Right lobe of liver (tissue), 6 donors: Measurements from ENCODE around the gene RMC1. TPM values are rescaled to one million over a fixed set of nuclear protein-coding genes. Genes with fewer than 3 reads are reported as not detected.

Experiments
- ATAC-seq, 4 donors: fragments of 200-7000 bp; cut with Tn5 transposase; one replicate each; pipeline ENCODE4 v1.9.1; 2020; ENCODE audit warnings: mild to moderate bottlenecking in 4 of 4, moderate library complexity in 4 of 4
- DNase-seq, 3 donors: peaks; one replicate each; pipeline ENCODE4 v3.0.0-alpha.2; 2020
- H3K27ac ChIP-seq, 3 donors: fragments of 200-600 bp; one replicate each; pipeline ENCODE4 v1.8.0; 2022
- H3K27me3 ChIP-seq, 2 donors: fragments of 200-600 bp; one replicate each; pipeline ENCODE4 v1.8.0; 2022
- H3K36me3 ChIP-seq, 4 donors: fragments of 200-600 bp; sonication (generic) in 1 of 4; one replicate each; pipeline versions ENCODE4 v1.5.1 to v1.8.0; 2017 to 2022; ENCODE audit warnings: control low read depth in 1 of 4
- H3K4me1 ChIP-seq, 4 donors: fragments of 200-600 bp; sonication (generic) in 1 of 4; one replicate each; pipeline versions ENCODE4 v1.5.1 to v1.8.0; 2017 to 2022; ENCODE audit warnings: control low read depth in 1 of 4
- H3K4me3 ChIP-seq, 3 donors: fragments of 200-600 bp; one replicate each; pipeline ENCODE4 v1.8.0; 2022
- H3K9me3 ChIP-seq, 4 donors: fragments of 200-600 bp; sonication (generic) in 1 of 4; one replicate each; pipeline versions ENCODE4 v1.5.1 to v1.8.0; 2017 to 2022; ENCODE audit warnings: control low read depth in 1 of 4
- POLR2A ChIP-seq: fragments of 450-650 bp; IDR thresholded peaks from one replicate; pipeline ENCODE4 v1.6.1; 2017; ENCODE audit warnings: antibody characterized with exemption, mild to moderate bottlenecking
- WGBS: methylation state at CpG from one replicate; pipeline ENCODE4 v1.1.6; 2018; ENCODE audit warnings: low coverage, low lambda C conversion rate; ENCODE audit not compliant: insufficient coverage; ENCODE audit errors: missing lambda C conversion rate; 5-methylcytosine and 5-hydroxymethylcytosine counted together
- intact Hi-C, 2 donors: fragments of 100-400 bp; cut with DNase I; formaldehyde crosslinking; loops; one replicate each; pipeline versions ENCODE4 v1.11.2 to v1.14.1; 2022
- total RNA-seq, 6 experiments: library from RNA; depleted of rRNA in 2 of 6; stranded (reverse); fragments of >200 nt in 2 of 6; fragmentation: NEBNext Ultra II Directional in 3 of 6; extraction: Animal tissue kit (Norgen Biotek cat#: 25700) in 3 of 6; gene quantifications; one replicate each; pipeline versions ENCODE4 v1.1.0 to v1.2.4, GENCODE V29; 2016 to 2023
- TF ChIP-seq, protein P1 (sequence below), 4 donors: fragments of 200-600 bp in 3 of 4; fragments of 450-650 bp in 1 of 4; IDR thresholded peaks; one replicate each; pipeline versions ENCODE4 v1.5.1 to v1.8.0; 2016 to 2022; ENCODE audit warnings: antibody characterized with exemption in 4 of 4, mild to moderate bottlenecking in 2 of 4
- donor health status: DM: no; HTN: yes; CAD: no.
- donor health status: DM: no; HTN: no; CAD: no.
- donor health status: DM: no; HTN: no; CAD: no.
- donor health status: DM: no; HTN: yes; CAD: no.
- donor health status: DM: no; HTN: yes; CAD: no.

RMC1 gene
- total RNA-seq, 6 experiments from 2014 or later = 16.8 to 24.5 (median 21.9) TPM

DNA sequence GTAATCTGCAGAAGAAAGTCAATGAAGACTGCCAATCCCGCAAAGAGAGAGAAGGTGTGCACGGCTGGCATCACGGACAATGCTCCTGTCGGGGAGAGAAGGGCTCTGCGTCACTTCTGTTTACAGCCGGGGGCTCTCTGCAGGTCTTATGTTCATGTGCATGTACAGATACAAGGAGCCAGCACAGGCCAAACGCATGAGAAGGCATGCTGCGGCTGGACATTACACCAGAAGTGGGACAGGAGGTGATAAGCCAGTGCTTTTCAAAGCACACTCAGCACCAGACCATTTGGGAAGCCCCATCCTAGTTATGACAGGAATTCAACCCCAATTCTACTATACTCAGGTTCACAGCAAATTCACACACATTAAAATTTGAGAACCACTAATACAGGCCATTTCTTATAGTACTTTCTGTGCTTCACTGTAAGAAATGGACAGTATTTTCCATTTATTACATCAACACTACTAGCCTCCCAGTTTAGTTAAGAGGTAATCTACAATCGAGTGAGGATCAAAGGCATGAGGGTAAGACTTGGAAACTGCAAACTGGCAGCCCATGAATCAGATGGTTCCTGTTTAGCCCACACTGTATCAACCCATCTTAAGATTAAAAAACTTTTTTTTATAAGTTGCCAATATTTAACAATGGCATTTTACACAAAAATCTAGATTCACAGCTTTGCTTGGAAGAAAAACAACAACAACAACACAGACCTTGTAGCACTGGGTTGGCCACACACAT, 38.2 kb downstream of the RMC1 start:
- no peak overlapping the region for H3K27ac ChIP-seq

DNA sequence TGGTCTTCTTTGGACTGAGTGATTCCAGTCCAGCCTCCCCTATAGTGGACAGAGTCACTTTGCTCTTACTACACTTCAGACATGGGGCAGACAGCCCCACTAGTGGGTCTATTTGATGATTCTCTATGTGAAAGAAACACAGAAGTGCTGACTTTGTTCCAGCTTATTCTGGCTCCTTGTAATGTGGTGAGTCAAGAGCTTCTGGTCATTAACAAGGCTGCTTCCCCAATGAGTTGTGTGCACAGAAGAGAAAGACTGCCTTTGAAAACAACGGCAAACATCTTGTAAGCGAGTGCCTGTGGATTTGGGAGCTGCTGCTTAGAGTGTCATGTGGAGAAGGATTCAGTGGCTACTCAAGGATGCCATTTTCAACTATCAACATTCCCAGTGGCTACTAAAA, 39.1 kb downstream of the RMC1 start:
- Histone ChIP-seq H3K4me3 (no peak overlapping the region), H3K27ac (no peak overlapping the region), H3K4me1 (peaks cover 0 to 30% (median 3%) of the 10 kb centered on the region in 4 donors), H3K9me3 (no peaks in the 10 kb centered on the region), H3K36me3 (peaks cover 0 to 71% (median 16%) of the 10 kb centered on the region in 4 donors), H3K27me3 (no peaks in the 10 kb centered on the region)
- 80% methylated on average over 1 of the region's 2 CpGs for WGBS
- ATAC-seq = no peak
- TF ChIP-seq, protein P1, sequence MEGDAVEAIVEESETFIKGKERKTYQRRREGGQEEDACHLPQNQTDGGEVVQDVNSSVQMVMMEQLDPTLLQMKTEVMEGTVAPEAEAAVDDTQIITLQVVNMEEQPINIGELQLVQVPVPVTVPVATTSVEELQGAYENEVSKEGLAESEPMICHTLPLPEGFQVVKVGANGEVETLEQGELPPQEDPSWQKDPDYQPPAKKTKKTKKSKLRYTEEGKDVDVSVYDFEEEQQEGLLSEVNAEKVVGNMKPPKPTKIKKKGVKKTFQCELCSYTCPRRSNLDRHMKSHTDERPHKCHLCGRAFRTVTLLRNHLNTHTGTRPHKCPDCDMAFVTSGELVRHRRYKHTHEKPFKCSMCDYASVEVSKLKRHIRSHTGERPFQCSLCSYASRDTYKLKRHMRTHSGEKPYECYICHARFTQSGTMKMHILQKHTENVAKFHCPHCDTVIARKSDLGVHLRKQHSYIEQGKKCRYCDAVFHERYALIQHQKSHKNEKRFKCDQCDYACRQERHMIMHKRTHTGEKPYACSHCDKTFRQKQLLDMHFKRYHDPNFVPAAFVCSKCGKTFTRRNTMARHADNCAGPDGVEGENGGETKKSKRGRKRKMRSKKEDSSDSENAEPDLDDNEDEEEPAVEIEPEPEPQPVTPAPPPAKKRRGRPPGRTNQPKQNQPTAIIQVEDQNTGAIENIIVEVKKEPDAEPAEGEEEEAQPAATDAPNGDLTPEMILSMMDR (IDR thresholded peaks at IDR 0.05) = no peak
- TF ChIP-seq POLR2A = no peak
- DNase-seq = no peak
- intact Hi-C loops = no loop called here

More for the DNA sequence above, 38.2 kb downstream of the RMC1 start:
- Histone ChIP-seq H3K4me1 (peaks cover 0 to 37% (median 3%) of the 10 kb centered on the region in 4 donors), H3K27me3 (no peaks in the 10 kb centered on the region), H3K9me3 (no peaks in the 10 kb centered on the region), H3K36me3 (peaks cover 1 to 70% (median 15%) of the 10 kb centered on the region in 4 donors), H3K4me3 (no peak overlapping the region)
- TF ChIP-seq POLR2A = no peak
- TF ChIP-seq, protein P1 (IDR thresholded peaks at IDR 0.05) = no peak
- intact Hi-C loops = no loop called here
- DNase-seq = no peak
- 76% methylated on average over 4 of the region's 9 CpGs for WGBS
- no peak for ATAC-seq

DNA sequence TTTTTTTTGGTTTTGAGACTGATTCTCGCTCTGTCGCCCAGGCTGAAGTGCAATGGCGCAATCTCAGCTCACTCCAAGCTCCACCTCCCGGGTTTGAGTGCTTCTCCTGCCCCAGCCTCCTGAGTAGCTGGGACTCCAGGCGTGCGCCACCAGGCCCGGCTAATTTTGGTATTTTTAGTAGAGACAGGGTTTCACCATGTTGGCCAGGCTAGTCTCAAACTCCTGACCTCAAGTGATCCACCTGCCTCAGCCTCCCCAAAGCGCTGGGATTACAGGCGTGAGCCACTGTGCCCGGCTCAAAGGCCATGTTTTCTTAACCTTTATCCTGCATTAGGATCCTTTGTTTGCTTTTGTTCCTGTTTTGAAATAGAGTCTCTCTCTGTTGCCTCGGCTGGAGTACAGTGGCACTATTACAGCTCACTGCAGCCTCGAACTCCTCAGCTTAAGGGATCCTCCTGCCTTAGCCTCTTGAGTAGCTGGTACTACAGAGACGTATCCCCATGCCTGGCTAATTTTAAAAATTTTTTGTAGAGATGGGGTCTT, 42.0 kb downstream of the RMC1 start:
- 49% methylated on average over 13 of the region's 13 CpGs for WGBS
- DNase-seq (peak in 2 of 3 donors; percentile 58 to 70), ATAC-seq (peak; percentile 83 to 95 (median 92))
- intact Hi-C loops = no loop called here
- Histone ChIP-seq H3K9me3 (no peaks in the 10 kb centered on the region), H3K27me3 (no peaks in the 10 kb centered on the region), H3K4me1 (peaks cover 0 to 15% (median 3%) of the 10 kb centered on the region in 4 donors), H3K27ac (peak overlapping the region in 2 of 3 donors; percentile 48 to 85), H3K4me3 (no peak overlapping the region), H3K36me3 (peaks cover 0 to 60% (median 6%) of the 10 kb centered on the region in 4 donors)
- no peak for TF ChIP-seq POLR2A
- TF ChIP-seq, protein P1 (IDR thresholded peaks at IDR 0.05) = no peak

DNA sequence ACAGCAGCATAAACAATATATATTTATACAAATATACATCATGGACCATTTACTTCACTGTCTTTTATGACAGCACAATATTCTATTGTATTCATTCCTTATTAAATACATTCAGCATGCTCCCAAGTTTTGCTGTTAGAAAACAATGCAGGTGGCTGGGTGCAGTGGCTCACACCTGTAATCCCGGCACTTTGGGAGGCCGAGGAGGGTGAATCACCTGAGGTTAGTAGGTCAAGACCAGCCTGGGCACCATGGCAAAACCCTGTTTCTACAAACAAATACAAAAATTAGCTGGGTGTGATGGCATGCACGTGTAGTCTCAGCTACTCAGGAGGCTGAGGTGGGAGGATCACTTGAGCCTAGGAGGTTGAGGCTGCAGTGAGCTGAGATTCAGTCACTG, 44.0 kb downstream of the RMC1 start:
- H3K4me3 ChIP-seq = no peak overlapping the region
- H3K4me1 ChIP-seq = peaks cover 0 to 15% (median 3%) of the 10 kb centered on the region in 4 donors
- H3K9me3 ChIP-seq = no peaks in the 10 kb centered on the region
- TF ChIP-seq POLR2A = no peak
- TF ChIP-seq, protein P1 (IDR thresholded peaks at IDR 0.05) = no peak
- ATAC-seq = no peak
- peaks cover 0 to 52% (median 7%) of the 10 kb centered on the region in 4 donors for H3K36me3 ChIP-seq
- peak overlapping the region in 1 of 3 donors; percentile 85 for H3K27ac ChIP-seq
- intact Hi-C loops = no loop called here
- H3K27me3 ChIP-seq = no peaks in the 10 kb centered on the region
- 7% methylated on average over 3 of the region's 3 CpGs for WGBS
- no peak for DNase-seq
